CD4-positive, alpha-beta T cell treated with Interleukin-6 at 100 ng/mL for 8 hours (primary cell): Measurements from ENCODE around the gene C19orf25.
"Not testable (repeated sequence)": the region's sequence is repeated elsewhere in the genome, so short reads cannot be mapped to it uniquely, and the experiment has no call there.

ENCODE experiments used
- DNase-seq: peaks from one replicate; pipeline ENCODE4 v3.0.0-alpha.2; 2020; ENCODE audit warnings: mixed read lengths, low spot score

C19orf25 gene

GRCh38 chr19:1512671-1513498, 33.9 kb upstream of the C19orf25 start, which contains the start of gene ADAMTSL5:
ADAMTSL5 (minus strand) TSS chr19:1513019; CDS start chr19:1510943, 2,076 bp downstream.
- DNase-seq: peak; percentile 67

GRCh38 chr19:1511318-1512317, 32.6 kb upstream of the C19orf25 start:
- no peak for DNase-seq

- no peak for DNase-seq
These were observed 31.8 kb upstream of the C19orf25 start for GRCh38 chr19:1510807-1511206.

- no peak for DNase-seq
These were observed 31.4 kb upstream of the C19orf25 start for GRCh38 chr19:1510442-1510806.

GRCh38 chr19:1509602-1510441, 30.8 kb upstream of the C19orf25 start:
- DNase-seq: no peak

GRCh38 chr19:1508507-1508856, 29.5 kb upstream of the C19orf25 start:
- no peak for DNase-seq

GRCh38 chr19:1507763-1508506, 28.9 kb upstream of the C19orf25 start:
- peak; percentile 92 for DNase-seq

- DNase-seq: no peak
These were observed 28.2 kb upstream of the C19orf25 start for GRCh38 chr19:1507192-1507660.

- no peak for DNase-seq
These were observed 27.2 kb upstream of the C19orf25 start for GRCh38 chr19:1505991-1506881.

- DNase-seq: no peak
These were observed 26.0 kb upstream of the C19orf25 start for GRCh38 chr19:1505012-1505411.

GRCh38 chr19:1503925-1504773, 25.1 kb upstream of the C19orf25 start:
- no peak for DNase-seq

- peak; percentile 57 for DNase-seq
These were observed 24.3 kb upstream of the C19orf25 start for GRCh38 chr19:1503089-1503924.

GRCh38 chr19:1502433-1503088, 23.5 kb upstream of the C19orf25 start:
- no peak for DNase-seq

GRCh38 chr19:1501200-1501595, 22.2 kb upstream of the C19orf25 start:
- no peak for DNase-seq

- not testable (repeated sequence) for DNase-seq
These were observed 20.2 kb upstream of the C19orf25 start for GRCh38 chr19:1499231-1499630.

GRCh38 chr19:1497578-1498235, 18.7 kb upstream of the C19orf25 start:
- DNase-seq: no peak
